ENCODE measurements around the gene MT4. TPM values are rescaled to one million over a fixed set of nuclear protein-coding genes. Genes with fewer than 3 reads are reported as not detected.

Gene MT4
- total RNA-seq, 2 donors from 2014 or later = not detected

GRCh38 chr16:56600398-56600999, 35.6 kb downstream of the MT4 start:
- Mint-ChIP-seq H3K4me1 (ENCODE audit: low read depth) (peaks cover 17% of the 10 kb centered on the region), H3K36me3 (ENCODE audit: insufficient read depth in 2 of 2) (no peaks in the 10 kb centered on the region), H3K9me3 (no peaks in the 10 kb centered on the region), H3K4me3 (no peak overlapping the region), H3K27me3 (ENCODE audit: low read depth) (peaks cover 14% of the 10 kb centered on the region), H3K27ac (no peak overlapping the region)
- ATAC-seq (replicated peaks in 1 of 2) (peak; percentile 46 to 54), DNase-seq (peak; percentile 33 to 45)

GRCh38 chr16:56601325-56601724, 36.5 kb downstream of the MT4 start:
- no peak overlapping the region for H3K4me3 Mint-ChIP-seq
- H3K36me3 Mint-ChIP-seq (ENCODE audit: insufficient read depth in 2 of 2) = no peaks in the 10 kb centered on the region
- H3K9me3 Mint-ChIP-seq = peaks cover 0 to 2% of the 10 kb centered on the region in 2 donors
- ATAC-seq (replicated peaks in 1 of 2) (no peak), DNase-seq (no peak)
- H3K27ac Mint-ChIP-seq = no peak overlapping the region
- H3K4me1 Mint-ChIP-seq (ENCODE audit: low read depth) = peaks cover 25% of the 10 kb centered on the region
- peaks cover 14% of the 10 kb centered on the region for H3K27me3 Mint-ChIP-seq (ENCODE audit: low read depth)

DNA sequence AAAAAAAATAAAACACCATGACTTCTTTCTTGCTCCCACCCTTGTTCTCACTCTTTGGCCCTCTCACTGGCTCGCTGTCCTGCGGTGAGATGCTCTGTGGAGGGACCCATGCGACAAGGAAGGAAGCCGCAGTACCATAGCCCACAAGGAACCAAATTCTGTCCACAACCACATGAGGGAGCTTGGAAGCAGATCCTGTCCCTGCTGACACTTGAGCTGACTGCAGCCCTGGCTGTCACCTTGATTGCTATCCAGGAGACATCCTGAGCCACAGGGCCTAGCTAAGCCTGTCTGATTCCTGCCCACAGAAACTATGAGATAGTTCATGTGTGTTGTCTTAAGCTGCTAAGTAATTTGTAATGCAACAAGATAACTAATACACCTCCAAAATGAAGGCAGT, 38.7 kb downstream of the MT4 start:
- no peak for ATAC-seq (replicated peaks in 1 of 2)
- Mint-ChIP-seq H3K27ac (no peak overlapping the region), H3K36me3 (ENCODE audit: insufficient read depth in 2 of 2) (peaks cover 0 to 1% of the 10 kb centered on the region in 2 donors), H3K27me3 (ENCODE audit: low read depth) (peaks cover 14% of the 10 kb centered on the region), H3K9me3 (peaks cover 0 to 2% of the 10 kb centered on the region in 2 donors), H3K4me1 (ENCODE audit: low read depth) (peaks cover 38% of the 10 kb centered on the region), H3K4me3 (no peak overlapping the region)
- DNase-seq = no peak

DNA sequence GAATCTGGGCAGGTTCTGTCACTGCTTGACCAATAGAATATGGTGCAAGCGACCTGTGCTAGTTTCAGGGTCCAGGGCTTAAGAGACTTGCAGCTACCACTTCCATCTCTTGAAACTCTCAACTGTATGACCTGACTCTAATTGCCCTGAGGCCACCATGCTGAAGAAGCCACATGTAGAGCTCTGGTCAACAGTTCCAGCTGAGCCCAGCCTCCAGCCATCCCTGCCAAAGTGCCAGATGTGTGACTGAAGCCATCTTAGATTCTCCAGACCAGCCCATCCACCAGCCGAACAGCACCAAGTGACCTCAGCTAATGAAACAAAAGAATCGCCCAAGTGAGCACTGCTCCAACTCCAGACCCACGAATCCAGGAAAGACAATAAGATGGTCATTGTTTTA, 40.1 kb downstream of the MT4 start:
- no peak for ATAC-seq (replicated peaks in 1 of 2)
- no peak overlapping the region for H3K4me3 Mint-ChIP-seq
- no peak overlapping the region for H3K27ac Mint-ChIP-seq

GRCh38 chr16:56605475-56605874, 40.6 kb downstream of the MT4 start:
- Mint-ChIP-seq H3K36me3 (ENCODE audit: insufficient read depth in 2 of 2) (peaks cover 2 to 10% of the 10 kb centered on the region in 2 donors), H3K4me1 (ENCODE audit: low read depth) (peaks cover 47% of the 10 kb centered on the region), H3K27ac (no peak overlapping the region), H3K9me3 (peaks cover 0 to 2% of the 10 kb centered on the region in 2 donors), H3K4me3 (no peak overlapping the region), H3K27me3 (ENCODE audit: low read depth) (peaks cover 9% of the 10 kb centered on the region)
- no peak for DNase-seq
- ATAC-seq (replicated peaks in 1 of 2) = no peak

More for the DNA sequence above, 40.1 kb downstream of the MT4 start:
- H3K27me3 Mint-ChIP-seq (ENCODE audit: low read depth) = peaks cover 14% of the 10 kb centered on the region
- H3K9me3 Mint-ChIP-seq = peaks cover 0 to 2% of the 10 kb centered on the region in 2 donors
- H3K4me1 Mint-ChIP-seq (ENCODE audit: low read depth) = peaks cover 46% of the 10 kb centered on the region
- DNase-seq = no peak
- H3K36me3 Mint-ChIP-seq (ENCODE audit: insufficient read depth in 2 of 2) = peaks cover 2 to 10% of the 10 kb centered on the region in 2 donors

DNA sequence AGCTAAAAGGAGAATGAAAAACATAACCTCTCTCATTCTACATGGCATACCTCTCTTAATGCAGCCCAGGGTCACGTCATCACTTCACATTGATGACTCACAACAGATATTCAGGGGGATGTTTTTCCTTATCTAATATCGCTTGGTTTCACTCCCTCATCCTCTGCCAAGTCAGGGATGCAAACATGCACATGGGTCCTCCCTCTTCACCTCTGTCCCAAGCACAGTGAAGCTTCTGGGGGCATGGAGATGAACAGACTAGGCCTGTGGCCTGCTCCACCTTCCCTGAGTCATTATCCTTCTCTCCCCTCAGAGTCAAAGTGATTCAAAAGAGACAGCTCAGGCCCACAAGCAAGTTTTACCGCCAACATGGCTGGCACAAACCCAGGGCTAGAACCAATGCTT, 41.2 kb downstream of the MT4 start:
- peak in 1 of 2 donors; percentile 41 for DNase-seq
- peaks cover 0 to 2% of the 10 kb centered on the region in 2 donors for H3K9me3 Mint-ChIP-seq
- peak overlapping the region in 1 of 2 donors; percentile 40 for H3K4me3 Mint-ChIP-seq
- peaks cover 3% of the 10 kb centered on the region for H3K27me3 Mint-ChIP-seq (ENCODE audit: low read depth)
- ATAC-seq (replicated peaks in 1 of 2) = no peak
- peaks cover 51% of the 10 kb centered on the region for H3K4me1 Mint-ChIP-seq (ENCODE audit: low read depth)
- H3K27ac Mint-ChIP-seq = peak overlapping the region; percentile 43
- H3K36me3 Mint-ChIP-seq (ENCODE audit: insufficient read depth in 2 of 2) = peaks cover 2 to 10% of the 10 kb centered on the region in 2 donors

DNA sequence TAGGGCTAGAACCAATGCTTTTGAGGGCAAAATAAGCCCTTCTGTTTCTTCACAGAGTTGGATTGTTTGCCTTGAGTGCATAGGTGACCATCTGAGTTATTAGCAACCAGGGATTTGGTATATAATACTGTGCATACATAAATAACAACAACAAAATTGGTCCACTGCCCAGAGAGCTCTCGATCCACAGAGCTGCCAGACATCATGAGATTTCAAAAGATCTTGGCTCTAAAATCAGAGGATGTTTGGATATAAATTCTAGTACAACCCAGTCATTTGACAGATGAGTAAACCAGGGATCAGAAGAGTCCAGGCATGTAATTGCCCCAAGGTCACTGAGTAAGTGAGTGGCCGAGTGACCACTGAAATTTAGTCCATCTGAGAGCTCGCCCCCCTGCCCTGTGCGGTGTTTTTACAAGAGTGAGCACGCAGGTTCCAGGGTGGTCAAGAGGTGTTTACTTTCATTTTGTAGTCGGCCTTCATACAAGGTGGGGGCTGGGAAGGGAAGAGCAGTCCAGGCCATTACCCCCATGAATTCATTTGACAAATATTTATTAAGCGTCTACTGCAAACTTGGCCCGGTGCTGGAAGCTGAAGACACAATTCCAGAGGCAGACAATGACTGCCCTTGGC, 41.7 kb downstream of the MT4 start:
- peak overlapping the region; percentile 40 to 100 for H3K4me3 Mint-ChIP-seq

GRCh38 chr16:56607109-56607618, 42.3 kb downstream of the MT4 start:
- ATAC-seq (replicated peaks in 1 of 2) (no peak), DNase-seq (no peak)
- peak overlapping the region; percentile 99 to 100 for H3K4me3 Mint-ChIP-seq
- H3K36me3 Mint-ChIP-seq (ENCODE audit: insufficient read depth in 2 of 2) = peaks cover 2 to 10% of the 10 kb centered on the region in 2 donors
- peak overlapping the region; percentile 43 for H3K27ac Mint-ChIP-seq
- H3K4me1 Mint-ChIP-seq (ENCODE audit: low read depth) = peaks cover 59% of the 10 kb centered on the region
- peaks cover 0 to 2% of the 10 kb centered on the region in 2 donors for H3K9me3 Mint-ChIP-seq
- no peaks in the 10 kb centered on the region for H3K27me3 Mint-ChIP-seq (ENCODE audit: low read depth)

More for the DNA sequence above, 41.7 kb downstream of the MT4 start:
- ATAC-seq (replicated peaks in 1 of 2) (no peak), DNase-seq (no peak)
- Mint-ChIP-seq H3K36me3 (ENCODE audit: insufficient read depth in 2 of 2) (peaks cover 2 to 10% of the 10 kb centered on the region in 2 donors), H3K27ac (peak overlapping the region; percentile 43), H3K27me3 (ENCODE audit: low read depth) (no peaks in the 10 kb centered on the region), H3K9me3 (peaks cover 0 to 2% of the 10 kb centered on the region in 2 donors), H3K4me1 (ENCODE audit: low read depth) (peaks cover 56% of the 10 kb centered on the region)

GRCh38 chr16:56607675-56608042, 42.8 kb downstream of the MT4 start:
- ATAC-seq (replicated peaks in 1 of 2) (no peak), DNase-seq (no peak)
- no peaks in the 10 kb centered on the region for H3K27me3 Mint-ChIP-seq (ENCODE audit: low read depth)
- H3K36me3 Mint-ChIP-seq (ENCODE audit: insufficient read depth in 2 of 2) = peaks cover 2 to 10% of the 10 kb centered on the region in 2 donors
- H3K4me3 Mint-ChIP-seq = peak overlapping the region; percentile 99 to 100
- H3K9me3 Mint-ChIP-seq = peaks cover 0 to 2% of the 10 kb centered on the region in 2 donors
- H3K27ac Mint-ChIP-seq = peak overlapping the region; percentile 87
- peaks cover 64% of the 10 kb centered on the region for H3K4me1 Mint-ChIP-seq (ENCODE audit: low read depth)

DNA sequence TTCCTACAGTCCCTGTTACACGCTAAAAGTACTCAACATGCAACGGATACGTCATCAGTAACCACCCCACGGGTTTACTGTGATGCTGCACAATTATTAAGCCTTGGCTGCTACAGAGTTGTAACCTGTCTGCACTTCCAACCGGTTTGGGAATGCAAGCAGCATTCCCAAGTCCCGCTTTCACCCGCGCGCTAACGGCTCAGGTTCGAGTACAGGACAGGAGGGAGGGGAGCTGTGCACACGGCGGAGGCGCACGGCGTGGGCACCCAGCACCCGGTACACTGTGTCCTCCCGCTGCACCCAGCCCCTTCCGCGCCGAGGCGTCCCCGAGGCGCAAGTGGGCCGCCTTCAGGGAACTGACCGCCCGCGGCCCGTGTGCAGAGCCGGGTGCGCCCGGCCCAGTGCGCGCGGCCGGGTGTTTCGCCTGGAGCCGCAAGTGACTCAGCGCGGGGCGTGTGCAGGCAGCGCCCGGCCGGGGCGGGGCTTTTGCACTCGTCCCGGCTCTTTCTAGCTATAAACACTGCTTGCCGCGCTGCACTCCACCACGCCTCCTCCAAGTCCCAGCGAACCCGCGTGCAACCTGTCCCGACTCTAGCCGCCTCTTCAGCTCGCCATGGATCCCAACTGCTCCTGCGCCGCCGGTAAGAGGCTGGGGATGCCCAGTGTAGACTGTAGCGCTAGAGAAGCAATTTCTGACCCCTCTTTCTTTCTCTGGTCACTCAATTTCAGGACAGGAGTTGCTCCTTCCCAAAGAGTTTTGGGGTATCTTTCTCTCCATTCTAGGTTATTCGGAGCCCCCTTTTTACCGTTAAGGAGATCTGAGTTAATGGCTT, 43.4 kb downstream of the MT4 start, which contains the start of gene MT2A:
Gene MT2A, plus strand, starts transcription at position 542 of the 833 bp plus-strand sequence. Its CDS starts 72 bp downstream, at position 614.
- Mint-ChIP-seq H3K4me1 (ENCODE audit: low read depth) (peaks cover 70% of the 10 kb centered on the region), H3K9me3 (peaks cover 0 to 2% of the 10 kb centered on the region in 2 donors), H3K27me3 (ENCODE audit: low read depth) (no peaks in the 10 kb centered on the region), H3K4me3 (peak within 1 kb of the TSS; percentile 99 to 100), H3K36me3 (ENCODE audit: insufficient read depth in 2 of 2) (peaks cover 2 to 12% of the 10 kb centered on the region in 2 donors), H3K27ac (peak within 1 kb of the TSS; percentile 87)
- ATAC-seq (replicated peaks in 1 of 2) = peak; percentile 81 to 85
- DNase-seq = peak; percentile 94 to 95

DNA sequence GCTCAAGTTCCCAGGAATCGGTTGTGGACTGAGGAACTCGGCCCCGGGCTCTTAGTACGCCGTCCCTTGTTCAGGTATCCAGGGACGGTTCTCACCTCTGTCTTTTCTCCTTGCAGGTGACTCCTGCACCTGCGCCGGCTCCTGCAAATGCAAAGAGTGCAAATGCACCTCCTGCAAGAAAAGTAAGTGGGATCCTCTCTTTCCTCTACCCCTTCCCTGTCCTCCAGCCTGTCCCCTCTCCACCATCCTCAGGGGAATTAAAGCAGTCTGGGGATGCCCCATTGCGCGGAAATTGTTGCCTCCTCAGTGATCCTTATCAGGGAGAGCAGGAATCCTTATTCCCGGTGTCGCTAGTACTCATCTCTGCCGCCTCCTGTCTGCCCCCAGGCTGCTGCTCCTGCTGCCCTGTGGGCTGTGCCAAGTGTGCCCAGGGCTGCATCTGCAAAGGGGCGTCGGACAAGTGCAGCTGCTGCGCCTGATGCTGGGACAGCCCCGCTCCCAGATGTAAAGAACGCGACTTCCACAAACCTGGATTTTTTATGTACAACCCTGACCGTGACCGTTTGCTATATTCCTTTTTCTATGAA, 44.1 kb downstream of the MT4 start:
- Mint-ChIP-seq H3K27ac (peak overlapping the region; percentile 40), H3K9me3 (peaks cover 0 to 5% of the 10 kb centered on the region in 2 donors), H3K4me1 (ENCODE audit: low read depth) (peaks cover 72% of the 10 kb centered on the region), H3K27me3 (ENCODE audit: low read depth) (no peaks in the 10 kb centered on the region), H3K4me3 (peak overlapping the region; percentile 99 to 100), H3K36me3 (ENCODE audit: insufficient read depth in 2 of 2) (peaks cover 2 to 12% of the 10 kb centered on the region in 2 donors)
- DNase-seq (peak in 1 of 2 donors; percentile 42), ATAC-seq (replicated peaks in 1 of 2) (no peak)

GRCh38 chr16:56609463-56609921, 44.6 kb downstream of the MT4 start:
- Mint-ChIP-seq H3K27me3 (ENCODE audit: low read depth) (no peaks in the 10 kb centered on the region), H3K27ac (peak overlapping the region; percentile 27), H3K4me3 (peak overlapping the region; percentile 99 to 100), H3K36me3 (ENCODE audit: insufficient read depth in 2 of 2) (peaks cover 2 to 12% of the 10 kb centered on the region in 2 donors), H3K4me1 (ENCODE audit: low read depth) (peaks cover 77% of the 10 kb centered on the region), H3K9me3 (peaks cover 0 to 5% of the 10 kb centered on the region in 2 donors)
- ATAC-seq (replicated peaks in 1 of 2) (peak; percentile 40 to 46), DNase-seq (peak; percentile 80 to 90)

All from activated T-cell treated with anti-CD3 and anti-CD28 coated beads, Interleukin-2, amount 50 U/mL, for 72 hours (primary cell).